Measurements from ENCODE around the gene HSFX3.

- no peak for TF ChIP-seq CTCF (IDR thresholded peaks at IDR 0.05; ENCODE audit: insufficient read depth, low read depth, low read length)
- TF ChIP-seq EZH2 (IDR thresholded peaks at IDR 0.05; ENCODE audit: insufficient read depth, low read length), result no peak
These were observed 43.4 kb downstream of the HSFX3 start for GRCh38 chrX:149506349-149506748.

All from astrocyte (in vitro differentiated cells and primary cell).